Calu3 (cell line): Measurements from ENCODE around the gene UACA. TPM values are rescaled to one million over a fixed set of nuclear protein-coding genes. Genes with fewer than 3 reads are reported as not detected.

Experiments
- BruUV-seq: library from RNA; stranded (reverse); fragments of 400-500 nt; replicated peaks from 2 replicates; lab custom pipeline; 2021; lab: Mats Ljungman, UMichigan
- CTCF ChIA-PET: fragments of 300-600 bp; sonication (Branson Sonifier 250); formaldehyde crosslinking; loops from one replicate; lab custom pipeline; 2022; ENCODE audit warnings: antibody characterized with exemption; lab: Charles Lee
- DNase-seq: peaks from one replicate; pipeline ENCODE4 v3.0.0; 2022
- H3K27ac Mint-ChIP-seq: one replicate; pipeline ENCODE4 v1.8.0; 2022; ENCODE audit warnings: mixed read lengths; ENCODE audit not compliant: unreplicated experiment
- H3K27me3 Mint-ChIP-seq: one replicate; pipeline ENCODE4 v1.8.0; 2022; ENCODE audit warnings: mixed read lengths; ENCODE audit not compliant: unreplicated experiment
- H3K36me3 Mint-ChIP-seq: one replicate; pipeline ENCODE4 v1.8.0; 2022; ENCODE audit warnings: mild to moderate bottlenecking, moderate library complexity, mixed read lengths; ENCODE audit not compliant: insufficient read depth, unreplicated experiment
- H3K4me1 Mint-ChIP-seq: one replicate; pipeline ENCODE4 v1.8.0; 2022; ENCODE audit warnings: mild to moderate bottlenecking, low read depth, mixed read lengths; ENCODE audit not compliant: unreplicated experiment
- H3K4me3 Mint-ChIP-seq: one replicate; pipeline ENCODE4 v1.8.0; 2022; ENCODE audit warnings: mild to moderate bottlenecking, low read depth, moderate library complexity, mixed read lengths; ENCODE audit not compliant: unreplicated experiment
- H3K9me3 Mint-ChIP-seq: one replicate; pipeline ENCODE4 v1.8.0; 2022; ENCODE audit warnings: low read depth, mixed read lengths; ENCODE audit not compliant: unreplicated experiment
- intact Hi-C: fragments of 100-400 bp; cut with micrococcal nuclease; formaldehyde crosslinking; loops from one replicate; pipeline ENCODE4 v1.10.0; 2022; ENCODE audit not compliant: unreplicated experiment
- total RNA-seq: library from RNA; stranded (reverse); gene quantifications from 2 replicates; pipeline ENCODE4 v1.2.3, GENCODE V29; 2022
- TF ChIP-seq, protein P1 (sequence below): fragments of 200-600 bp; IDR thresholded peaks from one replicate; pipeline ENCODE4 v1.8.0; 2022; ENCODE audit warnings: antibody characterized with exemption; ENCODE audit not compliant: unreplicated experiment

UACA gene
- total RNA-seq, 1 experiment from 2014 or later, result 35.5 TPM

DNA sequence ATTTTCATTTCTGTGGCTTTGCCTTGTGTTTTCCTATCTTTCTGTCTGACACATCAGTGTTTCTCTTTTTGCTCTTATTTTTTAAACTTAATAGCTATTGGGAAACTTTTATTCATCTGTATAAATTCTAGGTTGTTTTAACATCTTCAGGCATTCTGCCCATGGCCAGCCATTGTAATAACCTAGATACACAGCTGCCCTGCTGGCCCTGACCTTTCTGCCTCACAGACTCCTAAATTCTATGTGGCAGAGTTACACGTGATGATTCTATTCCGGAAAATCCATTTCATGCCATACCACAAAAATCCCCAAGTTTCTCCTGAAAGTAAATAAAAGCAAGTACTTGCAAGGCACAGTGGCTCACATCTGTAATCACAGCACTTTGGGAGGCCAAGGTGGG is 150.1 kb downstream of the UACA start:
- DNase-seq, result no peak
- Mint-ChIP-seq H3K36me3 (no peaks in the 10 kb centered on the region), H3K9me3 (no peaks in the 10 kb centered on the region), H3K4me1 (peaks cover 17% of the 10 kb centered on the region), H3K27me3 (peaks cover 27% of the 10 kb centered on the region), H3K27ac (no peak overlapping the region), H3K4me3 (no peak overlapping the region)
- TF ChIP-seq, protein P1, sequence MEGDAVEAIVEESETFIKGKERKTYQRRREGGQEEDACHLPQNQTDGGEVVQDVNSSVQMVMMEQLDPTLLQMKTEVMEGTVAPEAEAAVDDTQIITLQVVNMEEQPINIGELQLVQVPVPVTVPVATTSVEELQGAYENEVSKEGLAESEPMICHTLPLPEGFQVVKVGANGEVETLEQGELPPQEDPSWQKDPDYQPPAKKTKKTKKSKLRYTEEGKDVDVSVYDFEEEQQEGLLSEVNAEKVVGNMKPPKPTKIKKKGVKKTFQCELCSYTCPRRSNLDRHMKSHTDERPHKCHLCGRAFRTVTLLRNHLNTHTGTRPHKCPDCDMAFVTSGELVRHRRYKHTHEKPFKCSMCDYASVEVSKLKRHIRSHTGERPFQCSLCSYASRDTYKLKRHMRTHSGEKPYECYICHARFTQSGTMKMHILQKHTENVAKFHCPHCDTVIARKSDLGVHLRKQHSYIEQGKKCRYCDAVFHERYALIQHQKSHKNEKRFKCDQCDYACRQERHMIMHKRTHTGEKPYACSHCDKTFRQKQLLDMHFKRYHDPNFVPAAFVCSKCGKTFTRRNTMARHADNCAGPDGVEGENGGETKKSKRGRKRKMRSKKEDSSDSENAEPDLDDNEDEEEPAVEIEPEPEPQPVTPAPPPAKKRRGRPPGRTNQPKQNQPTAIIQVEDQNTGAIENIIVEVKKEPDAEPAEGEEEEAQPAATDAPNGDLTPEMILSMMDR, result no peak
- BruUV-seq, result no TSS peak
- intact Hi-C loops, result no loop called here
- CTCF ChIA-PET, result no interaction called here

DNA sequence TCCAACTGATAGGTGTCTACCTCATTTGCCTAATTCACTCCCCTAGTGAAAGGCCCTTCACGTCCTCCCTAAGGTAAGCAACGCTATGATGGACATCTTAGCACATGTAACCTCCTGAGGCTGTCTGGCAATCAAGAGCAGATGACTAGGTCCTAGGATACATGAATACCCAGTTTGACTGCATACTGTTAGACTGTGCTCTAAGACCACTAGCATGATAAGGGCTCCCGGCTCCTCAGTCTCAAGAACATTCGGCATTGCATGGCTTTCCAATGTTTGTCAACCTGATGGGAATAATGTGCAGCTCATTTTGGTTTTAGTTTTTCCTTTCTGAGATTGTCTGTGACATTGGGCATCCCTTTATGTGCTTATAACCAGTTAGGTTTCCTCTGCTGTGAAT is 152.1 kb downstream of the UACA start:
- DNase-seq, result no peak
- Mint-ChIP-seq H3K27me3 (peaks cover 18% of the 10 kb centered on the region), H3K4me1 (no peaks in the 10 kb centered on the region), H3K36me3 (no peaks in the 10 kb centered on the region), H3K9me3 (no peaks in the 10 kb centered on the region), H3K27ac (no peak overlapping the region), H3K4me3 (no peak overlapping the region)
- intact Hi-C loops, result no loop called here
- CTCF ChIA-PET, result interaction anchor here (0.6 to 1.4 kb wide), 2 partner anchors 8 to 9 kb away, joined by 3 read pairs; no protein-coding TSS in a partner anchor
- no TSS peak for BruUV-seq
- TF ChIP-seq, protein P1, result no peak

DNA sequence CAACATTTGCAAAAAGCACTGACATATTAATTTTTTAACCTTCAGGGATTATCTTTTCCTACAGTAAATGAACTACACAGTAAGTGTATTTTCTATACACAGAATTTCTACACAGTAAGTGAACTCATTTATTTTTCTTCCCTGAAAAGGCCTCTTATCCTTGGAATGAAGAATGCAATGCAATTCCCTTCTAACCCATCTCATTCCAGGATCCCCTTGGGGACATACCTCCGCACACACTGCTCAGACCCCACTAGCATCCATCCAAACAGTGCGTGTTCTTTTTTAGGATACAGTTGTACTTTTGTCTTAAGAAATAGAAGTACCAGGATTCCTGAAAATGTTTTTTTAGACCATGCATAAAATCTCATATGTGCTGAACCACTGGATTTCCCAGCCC is 152.8 kb downstream of the UACA start:
- H3K27me3 Mint-ChIP-seq, result peaks cover 10% of the 10 kb centered on the region
- CTCF ChIA-PET, result interaction anchor here (0.6 kb wide), 1 partner anchor 9 kb away, joined by 3 read pairs; no protein-coding TSS in a partner anchor
- H3K27ac Mint-ChIP-seq, result no peak overlapping the region
- intact Hi-C loops, result no loop called here
- no peaks in the 10 kb centered on the region for H3K4me1 Mint-ChIP-seq
- no peak for DNase-seq
- TF ChIP-seq, protein P1, result no peak
- H3K36me3 Mint-ChIP-seq, result no peaks in the 10 kb centered on the region
- no peak overlapping the region for H3K4me3 Mint-ChIP-seq
- BruUV-seq, result no TSS peak
- no peaks in the 10 kb centered on the region for H3K9me3 Mint-ChIP-seq

DNA sequence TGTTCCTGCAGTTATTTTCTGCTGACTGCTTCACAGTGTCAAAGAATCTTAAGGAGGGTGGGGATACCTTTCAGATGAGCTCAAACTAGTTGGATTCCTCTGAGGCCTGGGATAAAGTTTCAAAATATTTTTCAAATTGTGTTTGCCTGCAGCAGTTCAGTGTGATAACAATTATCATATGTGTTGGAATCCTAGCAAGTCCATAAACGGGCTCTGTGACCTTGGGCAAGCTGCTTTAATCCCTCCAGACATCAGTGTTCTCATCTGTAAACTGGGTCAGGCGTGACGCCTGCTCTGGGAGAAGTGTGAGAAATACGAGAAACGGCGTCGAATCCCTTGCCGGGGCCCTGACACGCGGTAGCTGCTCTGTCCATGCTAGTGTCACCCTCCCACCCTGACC is 153.5 kb downstream of the UACA start:
- no peaks in the 10 kb centered on the region for H3K9me3 Mint-ChIP-seq
- BruUV-seq, result no TSS peak
- CTCF ChIA-PET, result no interaction called here
- no peak overlapping the region for H3K27ac Mint-ChIP-seq
- TF ChIP-seq, protein P1, result no peak
- H3K27me3 Mint-ChIP-seq, result peaks cover 4% of the 10 kb centered on the region
- no peak overlapping the region for H3K4me3 Mint-ChIP-seq
- no peak for DNase-seq
- no peaks in the 10 kb centered on the region for H3K4me1 Mint-ChIP-seq
- intact Hi-C loops, result no loop called here
- H3K36me3 Mint-ChIP-seq, result no peaks in the 10 kb centered on the region
